ENCODE data around the gene COL21A1. TPM values are rescaled to one million over a fixed set of nuclear protein-coding genes. Genes with fewer than 3 reads are reported as not detected.
A peak's percentile ranks its signal among the peaks of the same experiment; 100 is the strongest.

The COL21A1 gene
- polyA plus RNA-seq, 4 donors, result 103 to 220 (median 137) TPM

DNA sequence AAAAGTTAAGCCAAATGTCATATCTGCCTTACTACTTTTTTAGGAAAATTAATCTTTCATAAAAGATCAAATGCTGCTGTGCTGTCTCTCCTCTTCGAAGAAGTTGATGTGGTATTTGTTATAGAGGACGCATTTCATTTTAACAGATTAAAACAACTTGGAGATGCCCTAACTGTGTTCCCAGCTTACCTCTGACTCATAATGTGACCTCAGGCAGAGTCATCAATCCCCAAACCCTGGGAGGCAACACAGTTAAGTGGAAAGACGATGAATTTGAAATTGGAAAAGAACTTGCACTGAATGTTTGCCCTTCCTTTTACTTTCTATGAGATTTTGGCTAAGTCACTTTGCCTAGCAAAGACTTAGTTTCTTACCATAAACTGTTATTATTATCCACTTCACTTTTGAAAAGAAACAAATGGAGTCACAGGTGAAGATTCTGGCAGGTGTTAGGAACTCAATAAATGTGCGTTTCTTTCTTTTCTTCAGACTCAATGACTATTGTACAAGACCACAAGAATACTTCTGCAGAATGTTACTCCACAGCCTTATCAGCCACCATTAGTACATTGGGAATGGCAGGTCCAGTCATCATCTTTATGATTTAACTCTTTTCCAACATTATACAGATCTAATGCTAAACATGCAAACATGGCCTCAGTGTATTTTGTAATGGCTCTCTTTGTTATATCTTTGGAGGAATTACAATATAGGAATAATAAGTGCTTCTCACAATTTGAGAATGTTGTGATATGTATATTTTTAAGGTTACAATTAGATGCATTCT, 102.6 kb downstream of the COL21A1 start:
- no peak for DNase-seq (ENCODE audit: low read depth in 4 of 4, low spot score in 3 of 4)

DNA sequence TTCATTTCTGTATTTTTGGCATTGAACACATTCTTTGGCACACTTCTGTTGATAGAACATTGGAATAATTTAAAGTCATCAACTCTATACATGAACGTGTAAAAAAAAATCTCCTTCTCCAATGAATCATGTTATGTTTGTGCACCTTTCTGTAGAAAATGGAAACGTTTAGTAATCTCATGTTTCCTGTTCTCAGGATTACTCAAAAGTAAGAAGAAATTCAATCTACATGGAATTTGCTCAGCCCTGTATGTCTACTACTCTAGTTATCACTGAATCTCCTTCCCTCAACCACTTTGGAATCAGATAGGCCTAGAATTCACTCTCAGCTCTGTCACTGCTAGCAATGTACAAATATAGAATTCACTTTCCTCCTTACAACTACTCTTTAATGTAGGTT, 103.6 kb downstream of the COL21A1 start:
- DNase-seq (ENCODE audit: low read depth in 4 of 4, low spot score in 3 of 4), result no peak

DNA sequence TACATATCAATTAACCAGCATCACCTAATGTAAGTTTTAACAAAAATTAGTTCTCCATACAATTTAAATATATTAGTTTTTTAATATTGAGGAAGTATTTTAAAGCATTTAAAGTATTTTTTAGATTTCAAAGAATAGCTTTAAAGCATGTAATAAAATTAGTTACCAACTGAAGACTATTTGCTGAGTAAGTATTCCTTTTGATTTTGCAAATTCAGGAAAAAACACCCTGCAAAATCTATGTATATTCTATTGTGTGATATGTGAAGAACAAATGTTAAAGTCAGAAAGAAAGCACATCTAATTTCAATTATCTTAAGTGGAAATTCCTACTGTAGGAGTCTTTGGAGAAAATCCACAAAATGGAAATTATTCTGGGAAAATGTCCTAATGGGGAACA, 107.3 kb downstream of the COL21A1 start:
- no peak for DNase-seq (ENCODE audit: low read depth in 4 of 4, low spot score in 3 of 4)

DNA sequence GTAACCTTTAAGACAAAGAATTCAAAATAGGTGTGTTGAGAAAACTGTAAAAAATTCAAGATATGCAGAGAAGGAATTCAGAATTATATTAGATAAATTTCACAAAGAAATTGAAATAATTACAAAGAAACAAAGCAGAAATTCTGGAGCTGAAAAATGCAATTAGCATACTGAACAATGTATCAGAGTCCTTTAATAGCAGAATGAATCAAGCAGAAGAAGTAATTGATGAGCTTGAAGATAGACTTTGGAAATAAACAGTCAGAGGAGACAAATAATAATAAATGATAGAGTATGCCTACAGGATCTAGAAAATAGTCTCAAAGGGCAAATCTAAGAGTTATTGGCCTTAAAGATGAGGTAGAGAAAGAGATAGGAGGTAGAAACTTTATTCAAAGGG, 131.7 kb downstream of the COL21A1 start:
- DNase-seq (ENCODE audit: low read depth in 4 of 4, low spot score in 3 of 4), result no peak

DNA sequence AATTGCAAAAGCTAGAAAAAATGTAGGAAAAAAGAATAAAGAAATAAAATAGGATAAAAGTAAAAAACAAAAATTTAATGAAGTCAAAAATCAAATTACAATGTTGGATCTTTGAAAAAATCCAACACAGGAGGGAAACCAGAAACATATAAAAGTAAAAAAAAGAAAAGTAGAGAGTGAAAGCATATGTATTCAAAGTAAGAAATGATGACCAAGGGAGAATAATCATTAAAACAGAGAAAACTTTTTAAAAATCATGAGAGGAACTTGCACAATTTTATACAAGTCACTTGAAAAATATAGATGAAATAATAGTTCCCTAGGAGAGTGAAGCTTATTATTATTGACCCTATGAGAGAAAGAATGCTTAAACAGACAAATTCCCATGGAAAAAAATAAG, 138.2 kb downstream of the COL21A1 start:
- no peak for DNase-seq (ENCODE audit: low read depth in 4 of 4, low spot score in 3 of 4)

DNA sequence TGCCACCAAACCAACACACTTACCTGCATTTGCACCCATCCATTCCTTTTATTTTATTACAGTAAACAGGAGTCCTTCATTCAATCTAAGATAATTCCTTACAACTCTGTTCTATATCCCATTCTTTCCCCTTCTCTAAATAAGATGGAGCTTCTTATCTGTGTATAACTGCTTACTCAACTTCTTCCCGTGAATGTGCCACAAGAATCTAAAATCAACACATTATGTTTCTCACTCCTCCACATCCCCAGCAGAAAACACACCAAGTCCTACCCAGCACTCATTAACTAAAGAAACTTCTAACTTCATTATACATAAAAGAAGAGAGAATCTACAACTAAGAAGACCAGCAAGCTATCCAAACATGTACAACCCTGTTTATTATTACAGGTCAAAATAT, 141.1 kb downstream of the COL21A1 start:
- no peak for DNase-seq (ENCODE audit: low read depth in 4 of 4, low spot score in 3 of 4)

DNA sequence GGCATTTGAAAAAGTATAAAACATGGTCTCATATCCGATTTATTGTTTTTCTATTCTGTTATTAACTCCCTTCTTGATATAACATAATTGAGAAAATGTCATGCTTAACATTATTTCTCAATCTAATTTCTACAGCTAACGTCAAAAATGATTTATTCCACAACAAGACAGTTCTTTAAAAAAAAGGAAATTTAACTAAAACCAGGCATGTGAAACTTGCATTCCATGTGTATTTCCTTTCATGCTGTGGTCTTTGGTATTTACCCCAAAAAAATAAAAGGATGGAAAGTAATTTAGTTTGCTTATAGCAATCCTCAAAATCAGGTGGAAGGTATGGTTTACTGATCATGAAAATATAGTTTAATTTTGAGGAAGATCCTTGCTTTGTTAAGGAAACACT, 142.8 kb downstream of the COL21A1 start:
- no peak for DNase-seq (ENCODE audit: low read depth in 4 of 4, low spot score in 3 of 4)

DNA sequence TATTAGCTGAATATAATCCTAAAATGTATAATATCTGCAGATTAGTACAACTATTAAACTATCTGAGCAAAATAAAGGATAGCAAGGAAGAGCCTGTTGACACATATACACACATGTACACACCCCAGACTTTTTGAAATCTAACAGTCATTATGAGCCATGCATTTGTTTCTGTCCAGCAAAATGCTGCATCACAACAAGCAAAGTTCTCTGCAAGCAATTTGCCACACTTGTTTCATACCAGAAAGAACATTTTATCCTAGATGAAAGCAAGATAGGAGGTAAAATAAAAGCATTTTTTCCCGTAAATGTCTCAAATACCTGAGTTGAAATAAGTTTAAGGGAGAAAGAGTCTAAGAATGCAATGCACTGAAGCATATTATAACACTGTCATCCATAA, 145.2 kb downstream of the COL21A1 start:
- DNase-seq (ENCODE audit: low read depth in 4 of 4, low spot score in 3 of 4), result no peak

DNA sequence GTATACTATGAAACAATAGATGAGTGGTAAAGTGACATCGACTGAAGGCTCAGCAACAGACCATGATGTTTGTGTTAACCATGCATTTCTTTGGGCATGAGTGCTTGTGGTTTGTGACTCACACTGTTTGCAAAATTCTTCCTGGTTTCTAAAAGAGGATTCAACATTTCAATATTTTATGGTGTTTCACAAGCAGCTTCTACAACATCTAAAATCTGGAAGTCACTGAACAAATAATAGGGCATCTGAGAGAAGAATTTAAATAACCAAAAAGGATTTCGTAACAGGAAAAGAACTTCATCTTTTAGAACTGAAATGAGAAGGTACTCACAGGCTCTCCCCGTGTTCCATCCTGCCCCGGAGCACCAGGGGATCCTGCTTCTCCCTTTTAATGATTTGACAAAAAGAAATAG, 146.2 kb downstream of the COL21A1 start:
- DNase-seq (ENCODE audit: low read depth in 4 of 4, low spot score in 3 of 4), result no peak

DNA sequence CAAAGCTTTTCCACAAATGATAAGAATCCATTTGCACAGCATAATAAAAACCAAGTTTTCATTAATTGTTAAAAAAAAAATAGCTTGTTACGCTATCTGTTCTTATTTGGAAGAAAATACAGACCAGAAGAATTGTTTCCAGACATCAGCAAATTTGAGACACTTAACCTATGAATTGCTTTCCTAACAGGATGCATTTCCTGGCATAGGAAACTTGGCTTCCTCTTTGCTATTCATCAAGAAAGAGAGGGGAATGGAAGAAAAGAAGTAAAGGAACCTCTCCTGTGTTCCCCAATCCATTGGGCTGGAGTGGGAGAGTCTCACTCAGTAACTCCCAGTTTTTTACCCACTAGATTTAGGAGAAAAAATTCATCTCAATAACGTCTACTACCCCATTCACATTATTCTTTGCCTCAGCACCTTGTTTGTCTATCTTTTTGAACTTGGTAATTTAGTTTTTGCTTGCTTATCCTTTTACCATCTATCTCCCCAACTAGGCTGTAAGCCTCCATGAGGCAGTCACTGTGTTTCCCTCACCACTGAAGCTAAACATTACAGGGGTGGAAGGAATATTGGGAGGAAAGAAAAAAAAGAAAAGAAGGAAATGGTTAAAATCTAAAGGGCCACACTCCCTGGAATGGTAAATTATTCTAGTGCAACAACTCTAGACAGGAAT, 150.3 kb downstream of the COL21A1 start:
- DNase-seq (ENCODE audit: low read depth in 4 of 4, low spot score in 3 of 4), result no peak

DNA sequence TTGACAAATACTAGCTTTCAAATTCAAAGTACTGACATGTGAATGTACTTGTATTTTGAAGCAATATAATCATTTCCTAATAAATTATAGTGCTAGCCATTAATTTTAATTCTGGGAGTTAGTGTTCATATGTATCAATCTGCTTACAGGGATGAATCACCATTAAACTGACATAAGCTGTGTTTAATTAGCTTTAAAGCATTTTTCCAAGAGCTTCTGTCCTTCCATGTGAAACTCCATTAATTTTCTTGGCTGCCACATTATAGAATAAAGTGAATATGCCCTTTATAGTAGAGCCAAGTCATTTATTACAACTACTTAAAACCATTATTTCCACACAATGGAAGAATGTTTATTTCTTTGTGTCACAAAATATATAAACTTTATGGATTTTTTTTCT, 150.8 kb downstream of the COL21A1 start:
- no peak for DNase-seq (ENCODE audit: low read depth in 4 of 4, low spot score in 3 of 4)

DNA sequence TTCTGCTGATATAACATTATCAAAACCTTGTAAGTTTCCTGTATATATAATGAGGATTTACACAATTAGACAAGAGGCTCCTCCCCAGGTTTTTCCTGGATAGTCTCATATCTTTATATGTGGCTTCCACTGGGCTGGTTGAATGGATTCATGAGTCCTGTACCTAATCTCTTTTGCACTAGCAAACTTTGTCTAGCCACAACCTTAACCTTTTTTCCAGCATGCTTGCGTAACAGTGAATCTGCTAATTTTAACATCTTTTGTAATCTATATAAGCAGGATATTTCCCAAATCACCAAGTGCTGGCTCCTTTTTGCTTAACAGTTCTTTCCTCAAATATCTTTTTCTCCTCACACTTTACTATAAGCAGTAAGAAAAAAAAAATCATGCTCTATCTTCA, 153.6 kb downstream of the COL21A1 start:
- no peak for DNase-seq (ENCODE audit: low read depth in 4 of 4, low spot score in 3 of 4)

DNA sequence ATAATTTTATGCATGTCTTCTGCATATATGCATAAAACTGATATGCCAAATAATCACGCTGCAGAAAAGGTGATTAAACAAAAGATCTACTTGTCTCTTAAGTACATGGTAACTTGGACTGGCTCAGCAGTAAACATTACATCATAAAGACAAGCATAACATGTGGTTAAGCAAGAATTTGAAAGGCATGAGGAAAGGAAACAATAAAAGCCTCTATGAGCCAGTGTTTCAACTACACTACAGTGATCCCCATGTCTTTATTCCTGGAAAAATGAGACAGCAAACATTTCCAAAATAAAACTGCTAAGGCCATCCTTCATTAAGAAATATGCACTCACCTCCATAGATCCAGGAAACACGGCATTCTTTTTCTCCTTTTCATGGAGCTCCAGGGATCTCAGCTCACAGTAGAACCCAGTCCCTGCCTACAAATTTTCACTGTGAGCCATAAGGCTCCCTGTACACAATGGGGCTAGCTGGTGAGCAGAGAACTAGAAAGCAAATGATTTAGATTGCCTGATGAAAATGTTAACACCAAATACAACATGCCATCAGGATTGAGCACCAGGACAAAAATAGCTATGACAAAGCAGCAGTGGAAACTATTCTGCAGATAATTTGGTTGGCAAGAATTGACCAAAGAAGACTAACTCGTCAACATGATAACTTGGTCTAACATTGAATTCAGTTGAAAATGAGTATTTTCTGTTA, 156.1 kb downstream of the COL21A1 start:
- no peak for DNase-seq (ENCODE audit: low read depth in 4 of 4, low spot score in 3 of 4)

DNA sequence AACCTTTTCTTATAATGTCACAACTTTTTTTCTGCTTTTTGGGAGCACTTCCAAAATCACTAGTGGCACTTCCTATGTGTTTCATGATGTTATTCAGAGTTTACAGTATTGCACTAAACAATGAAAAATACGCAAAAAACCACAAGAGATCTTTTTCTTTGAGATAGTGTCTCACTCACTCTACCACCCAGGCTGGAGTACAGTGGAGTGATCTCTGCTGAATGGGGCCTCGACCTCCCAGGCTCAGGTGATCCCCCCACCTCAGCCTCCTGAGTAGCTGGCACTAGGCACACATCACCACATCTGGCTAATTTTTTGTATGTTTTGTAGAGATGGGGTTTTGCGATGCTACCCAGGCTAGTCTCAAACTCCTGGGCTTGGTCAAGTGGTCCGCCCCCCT, 158.7 kb downstream of the COL21A1 start:
- no peak for DNase-seq (ENCODE audit: low read depth in 4 of 4, low spot score in 3 of 4)

DNA sequence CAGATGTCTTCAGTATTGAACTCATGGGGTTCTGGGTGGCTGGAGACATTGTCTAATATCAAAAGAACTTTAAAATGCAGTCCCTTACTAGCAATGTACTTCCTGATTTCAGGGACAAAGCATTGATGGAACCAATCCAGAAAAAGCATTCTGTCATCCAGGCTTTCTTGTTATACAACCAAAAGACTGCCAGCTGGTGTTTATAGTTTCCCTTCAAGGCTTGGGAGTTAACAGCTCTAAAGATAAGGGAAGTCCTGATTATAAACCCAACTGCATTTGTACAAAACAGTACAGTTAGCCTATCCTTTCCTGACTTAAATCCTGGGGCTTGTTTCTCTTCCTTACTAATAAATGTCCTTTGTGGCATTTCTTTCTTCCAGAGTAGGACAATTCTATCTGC, 160.0 kb downstream of the COL21A1 start:
- DNase-seq (ENCODE audit: low read depth in 4 of 4, low spot score in 3 of 4), result peak in 1 of 4 donors; percentile 36

DNA sequence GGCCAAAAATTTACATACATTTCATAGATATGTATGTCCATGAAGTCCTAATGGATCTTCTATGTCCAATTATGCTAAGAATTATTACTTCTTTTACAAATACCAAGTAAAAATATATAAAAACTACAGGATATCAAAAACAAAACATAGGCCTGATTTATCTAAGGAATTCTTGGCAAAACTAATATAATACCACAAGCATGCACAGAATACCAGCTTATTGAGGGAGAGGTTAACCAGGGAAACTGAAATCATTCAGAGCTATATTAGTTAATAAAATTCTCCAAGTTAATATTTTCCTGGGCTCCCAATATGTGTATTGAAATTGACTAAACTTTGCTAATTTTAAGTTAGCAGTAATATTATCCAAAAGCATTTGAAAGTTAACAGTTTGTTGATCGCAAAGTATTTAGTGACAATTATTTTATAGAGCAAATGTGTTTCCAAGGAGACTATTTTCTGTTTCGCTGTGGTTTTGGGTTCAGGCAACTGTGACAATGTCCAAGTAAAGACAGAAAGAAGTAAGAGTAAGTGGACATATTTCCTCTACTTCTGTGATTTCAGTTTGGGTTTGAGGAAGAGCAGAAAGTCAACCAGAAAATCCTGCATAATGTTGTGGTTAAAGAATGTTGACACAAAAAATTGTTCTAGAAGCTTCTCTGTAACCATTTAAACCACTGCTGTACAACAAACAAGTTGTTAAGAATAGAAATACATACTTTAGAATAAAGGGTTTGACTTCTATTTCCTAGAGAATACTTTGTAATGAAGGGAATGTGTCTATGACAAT, 167.4 kb downstream of the COL21A1 start:
- DNase-seq (ENCODE audit: low read depth in 4 of 4, low spot score in 3 of 4), result no peak

DNA sequence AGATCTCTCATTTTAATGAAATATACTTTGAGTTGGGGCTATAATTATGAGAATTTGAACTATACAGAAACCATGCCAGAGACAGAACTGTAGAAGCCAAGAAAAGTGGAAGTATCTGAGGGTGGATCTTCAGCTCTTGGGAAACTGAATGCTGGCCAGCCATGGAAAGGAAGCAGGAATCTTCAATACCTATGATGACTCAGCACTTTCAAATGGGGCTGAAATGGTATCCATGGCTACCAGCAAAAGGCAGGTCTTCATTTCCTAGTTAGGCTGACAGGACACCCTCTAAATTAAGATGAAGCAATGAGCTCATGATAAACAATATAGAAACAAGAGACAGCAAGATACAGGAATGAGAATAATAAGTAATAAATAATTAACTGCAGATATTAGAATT, 171.3 kb downstream of the COL21A1 start:
- no peak for DNase-seq (ENCODE audit: low read depth in 4 of 4, low spot score in 3 of 4)

DNA sequence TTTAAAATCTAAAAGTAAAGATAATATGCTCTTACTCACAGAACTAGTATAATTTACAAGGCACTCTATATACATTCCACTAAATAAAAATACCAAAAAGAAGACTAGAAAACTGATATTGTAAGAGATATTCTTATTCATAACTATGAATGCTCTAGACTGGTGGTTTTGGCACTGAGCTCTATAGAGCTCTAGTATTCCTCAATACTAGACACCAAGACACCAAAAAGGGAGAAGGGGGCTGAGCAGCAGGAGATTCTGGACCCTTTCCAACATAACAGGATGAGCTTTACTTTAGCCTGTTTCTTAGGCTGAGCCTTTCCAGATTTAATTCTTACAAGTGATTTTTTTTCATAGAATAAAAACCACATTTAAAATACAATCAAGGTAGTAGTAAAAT, 173.6 kb downstream of the COL21A1 start:
- DNase-seq (ENCODE audit: low read depth in 4 of 4, low spot score in 3 of 4), result no peak

DNA sequence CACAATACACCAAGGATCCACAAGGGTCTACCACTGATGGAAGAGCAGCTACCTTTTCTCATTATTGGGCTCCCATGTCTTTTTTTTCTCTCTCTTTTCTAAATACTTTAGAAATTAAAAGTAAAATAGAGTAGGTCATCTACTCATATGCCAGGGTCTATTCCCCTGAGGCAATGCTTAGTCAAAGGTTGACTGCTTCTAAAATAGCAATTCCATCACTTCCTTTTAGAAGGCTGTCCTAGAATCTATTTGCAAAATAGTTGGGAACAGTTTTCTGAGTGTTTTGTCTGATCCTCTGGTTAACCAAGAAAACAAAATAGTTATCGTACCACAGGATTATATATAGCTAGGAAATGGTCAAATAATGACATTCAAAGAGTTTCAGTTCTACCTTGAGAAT, 174.1 kb downstream of the COL21A1 start:
- no peak for DNase-seq (ENCODE audit: low read depth in 4 of 4, low spot score in 3 of 4)

DNA sequence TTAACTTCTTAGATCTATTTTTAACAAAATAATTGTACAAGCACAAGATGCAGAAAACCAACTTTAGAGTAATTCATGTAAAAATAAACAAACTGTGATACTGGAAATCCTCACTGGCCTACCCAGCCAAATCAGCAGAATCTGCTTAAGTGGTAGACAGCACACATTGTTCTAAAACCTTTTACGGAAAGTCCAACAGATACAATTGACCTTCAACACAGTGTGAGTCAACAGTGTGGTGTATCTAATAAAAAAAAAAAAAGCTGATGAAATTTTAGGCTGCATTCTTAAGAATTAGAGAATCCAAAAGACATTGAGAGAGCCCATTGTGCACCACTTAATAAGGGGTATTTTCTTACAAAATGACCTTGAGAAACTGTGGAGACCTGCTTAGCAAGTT, 174.5 kb downstream of the COL21A1 start:
- DNase-seq (ENCODE audit: low read depth in 4 of 4, low spot score in 3 of 4), result no peak

DNA sequence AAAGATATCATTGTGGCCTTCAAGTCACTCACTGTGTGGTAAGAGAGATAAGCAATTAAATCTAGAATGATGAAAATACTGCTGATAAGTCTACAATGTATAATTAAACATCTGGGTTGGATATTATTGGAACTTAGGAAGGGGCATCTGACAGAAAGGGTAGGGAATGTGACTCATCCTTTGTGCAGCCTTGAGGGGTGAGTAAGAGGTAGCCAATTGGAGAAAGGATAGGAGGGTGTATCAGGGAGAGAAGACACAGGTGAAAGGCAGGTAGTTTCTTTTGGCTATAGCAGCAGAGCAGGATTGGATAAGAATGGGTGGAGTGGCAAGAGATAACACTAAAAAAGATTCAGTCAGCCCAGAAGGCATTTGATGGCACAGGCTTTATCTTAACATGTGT, 182.0 kb downstream of the COL21A1 start:
- no peak for DNase-seq (ENCODE audit: low read depth in 4 of 4, low spot score in 3 of 4)

Data from left renal pelvis (tissue), 4 donors.